Measurements from ENCODE around the gene SUB1. TPM values are rescaled to one million over a fixed set of nuclear protein-coding genes. Genes with fewer than 3 reads are reported as not detected.

Gene SUB1
- total RNA-seq, 1 donor: 115 TPM

- Histone ChIP-seq H3K27ac (ENCODE audit: low read depth, low read length) (no peak overlapping the region), H3K36me3 (ENCODE audit: insufficient read depth, low read length) (peaks cover 55% of the 10 kb centered on the region), H3K4me3 (ENCODE audit: insufficient read depth, low read length) (no peak overlapping the region), H3K9me3 (ENCODE audit: low read depth, low read length) (no peaks in the 10 kb centered on the region), H3K27me3 (ENCODE audit: insufficient read depth, low read length) (no peaks in the 10 kb centered on the region), H2AFZ (ENCODE audit: low read length) (no peak overlapping the region), H3K4me2 (ENCODE audit: insufficient read depth, low read length) (no peak overlapping the region), H3K79me2 (ENCODE audit: insufficient read depth, low read length) (peaks cover 27% of the 10 kb centered on the region), H3K4me1 (ENCODE audit: insufficient read depth, low read length) (peaks cover 34% of the 10 kb centered on the region), H4K20me1 (ENCODE audit: insufficient read depth, low read length) (peaks cover 7% of the 10 kb centered on the region)
- DNase-seq (ENCODE audit: insufficient read length, low spot score, missing footprints): peak; percentile 23
- no peak for TF ChIP-seq CTCF (IDR thresholded peaks at IDR 0.05; ENCODE audit: extremely low read depth, low read depth, low read length)
Observed at GRCh38 chr5:32601623-32602295, 16.4 kb downstream of the SUB1 start.

- Histone ChIP-seq H3K9me3 (ENCODE audit: low read depth, low read length) (no peaks in the 10 kb centered on the region), H3K27me3 (ENCODE audit: insufficient read depth, low read length) (no peaks in the 10 kb centered on the region), H3K4me3 (ENCODE audit: insufficient read depth, low read length) (no peak overlapping the region), H4K20me1 (ENCODE audit: insufficient read depth, low read length) (peaks cover 7% of the 10 kb centered on the region), H3K4me2 (ENCODE audit: insufficient read depth, low read length) (no peak overlapping the region), H3K36me3 (ENCODE audit: insufficient read depth, low read length) (peaks cover 55% of the 10 kb centered on the region), H3K4me1 (ENCODE audit: insufficient read depth, low read length) (peaks cover 27% of the 10 kb centered on the region), H2AFZ (ENCODE audit: low read length) (no peak overlapping the region), H3K27ac (ENCODE audit: low read depth, low read length) (no peak overlapping the region), H3K79me2 (ENCODE audit: insufficient read depth, low read length) (peaks cover 19% of the 10 kb centered on the region)
- no peak for TF ChIP-seq CTCF (IDR thresholded peaks at IDR 0.05; ENCODE audit: extremely low read depth, low read depth, low read length)
- no peak for DNase-seq (ENCODE audit: insufficient read length, low spot score, missing footprints)
Observed at GRCh38 chr5:32602906-32603305, 17.5 kb downstream of the SUB1 start.

- no peaks in the 10 kb centered on the region for H3K9me3 ChIP-seq (ENCODE audit: low read depth, low read length)
- peaks cover 14% of the 10 kb centered on the region for H3K4me1 ChIP-seq (ENCODE audit: insufficient read depth, low read length)
- H3K4me3 ChIP-seq (ENCODE audit: insufficient read depth, low read length): no peak overlapping the region
- H3K27me3 ChIP-seq (ENCODE audit: insufficient read depth, low read length): no peaks in the 10 kb centered on the region
- peaks cover 34% of the 10 kb centered on the region for H3K36me3 ChIP-seq (ENCODE audit: insufficient read depth, low read length)
- no peak overlapping the region for H2AFZ ChIP-seq (ENCODE audit: low read length)
- H3K79me2 ChIP-seq (ENCODE audit: insufficient read depth, low read length): peaks cover 14% of the 10 kb centered on the region
- TF ChIP-seq CTCF (IDR thresholded peaks at IDR 0.05; ENCODE audit: extremely low read depth, low read depth, low read length): no peak
- H3K27ac ChIP-seq (ENCODE audit: low read depth, low read length): no peak overlapping the region
- DNase-seq (ENCODE audit: insufficient read length, low spot score, missing footprints): peak; percentile 15
- no peaks in the 10 kb centered on the region for H4K20me1 ChIP-seq (ENCODE audit: insufficient read depth, low read length)
- H3K4me2 ChIP-seq (ENCODE audit: insufficient read depth, low read length): no peak overlapping the region
Observed at GRCh38 chr5:32604800-32605765, 19.7 kb downstream of the SUB1 start.

- Histone ChIP-seq H3K27ac (ENCODE audit: low read depth, low read length) (no peak overlapping the region), H3K4me1 (ENCODE audit: insufficient read depth, low read length) (peaks cover 10% of the 10 kb centered on the region), H3K4me2 (ENCODE audit: insufficient read depth, low read length) (no peak overlapping the region), H3K27me3 (ENCODE audit: insufficient read depth, low read length) (no peaks in the 10 kb centered on the region), H4K20me1 (ENCODE audit: insufficient read depth, low read length) (no peaks in the 10 kb centered on the region), H2AFZ (ENCODE audit: low read length) (no peak overlapping the region), H3K36me3 (ENCODE audit: insufficient read depth, low read length) (peaks cover 30% of the 10 kb centered on the region), H3K4me3 (ENCODE audit: insufficient read depth, low read length) (no peak overlapping the region), H3K9me3 (ENCODE audit: low read depth, low read length) (no peaks in the 10 kb centered on the region), H3K79me2 (ENCODE audit: insufficient read depth, low read length) (peaks cover 14% of the 10 kb centered on the region)
- peak; percentile 19 for DNase-seq (ENCODE audit: insufficient read length, low spot score, missing footprints)
- no peak for TF ChIP-seq CTCF (IDR thresholded peaks at IDR 0.05; ENCODE audit: extremely low read depth, low read depth, low read length)
Observed at GRCh38 chr5:32605766-32606152, 20.4 kb downstream of the SUB1 start.
